Measurements from ENCODE around the gene KDM4C. TPM values are rescaled to one million over a fixed set of nuclear protein-coding genes. Genes with fewer than 3 reads are reported as not detected.

The KDM4C gene
- total and polyA plus RNA-seq, 2 of the 13 experiments (the other 11 are each of a cell fraction or from before 2014, with no cell fraction given): 19.4 to 23.6 TPM

DNA sequence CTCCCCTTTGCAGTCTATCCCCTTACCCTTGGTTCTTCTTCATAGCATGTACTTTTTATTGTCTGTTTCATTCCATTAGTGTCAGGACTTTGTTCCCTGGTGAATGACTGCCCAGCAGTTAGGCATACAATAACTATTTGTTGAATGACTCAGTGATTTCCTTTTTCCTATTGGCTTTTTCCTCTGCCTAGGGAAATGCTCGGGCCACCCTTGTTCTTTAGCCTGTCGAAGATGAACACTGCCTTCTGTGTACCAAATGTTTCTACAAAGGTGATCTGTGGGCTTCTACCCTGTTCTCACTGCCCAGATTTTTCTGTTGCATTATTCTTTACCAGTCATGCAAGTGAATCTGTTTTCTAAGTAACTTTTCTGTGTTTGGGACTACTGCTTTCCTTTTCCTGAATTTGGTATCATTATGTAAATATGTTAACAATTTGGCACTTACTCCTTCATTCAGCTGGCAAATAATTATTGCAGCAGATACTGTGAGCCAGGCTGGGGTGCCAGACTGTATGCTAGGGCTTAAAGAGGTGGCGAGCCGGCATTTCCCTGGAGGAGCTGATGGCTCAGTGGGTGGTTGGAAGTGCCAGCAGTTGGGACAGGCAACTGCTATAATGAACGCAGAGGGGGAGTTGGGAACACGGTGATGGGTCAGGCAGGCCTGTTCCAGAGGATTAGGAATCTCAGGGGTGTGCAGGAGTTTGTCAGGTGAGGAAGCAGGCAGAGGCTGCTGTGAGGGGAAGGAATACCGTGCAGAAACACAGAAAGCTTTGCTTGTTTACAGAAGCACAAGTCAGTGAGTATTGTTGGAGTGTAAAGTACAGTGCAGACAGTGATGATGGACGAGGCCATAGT lies 30.6 kb downstream of the KDM4C start (continued):
- TF ChIP-seq CENPBD1 (CRISPR knock-in tag; IDR thresholded peaks at IDR 0.05; ENCODE audit: borderline replicate concordance, low read depth) (no peak), RORA (CRISPR knock-in tag; IDR thresholded peaks at IDR 0.05) (no peak), JUNB (CRISPR knock-in tag; IDR thresholded peaks at IDR 0.05; ENCODE audit: borderline replicate concordance) (peak; percentile 92), ZNF331 (CRISPR knock-in tag; IDR thresholded peaks at IDR 0.05) (peak; percentile 52; the same call in 1 of the 2 replicates), SYNCRIP (IDR thresholded peaks at IDR 0.05; ENCODE audit: insufficient read depth, low read depth, low read length) (no peak), ZNF766 (CRISPR knock-in tag; IDR thresholded peaks at IDR 0.05; ENCODE audit: borderline replicate concordance) (no peak), ARHGAP35 (CRISPR knock-in tag; IDR thresholded peaks at IDR 0.05; ENCODE audit: borderline replicate concordance) (no peak), CHD2 (IDR thresholded peaks at IDR 0.05; ENCODE audit: low read depth, low read length) (no peak), ZNF121 (CRISPR knock-in tag; IDR thresholded peaks at IDR 0.05) (no peak), PRDM15 (CRISPR knock-in tag; IDR thresholded peaks at IDR 0.05) (no peak), PCBP2 (optimal IDR thresholded peaks at IDR 0.05; ENCODE audit: low read depth, low read length, poor library complexity, severe bottlenecking) (no peak), ZFP82 (CRISPR knock-in tag; IDR thresholded peaks at IDR 0.05; ENCODE audit: borderline replicate concordance) (no peak), ZNF724P (CRISPR knock-in tag; IDR thresholded peaks at IDR 0.05; ENCODE audit: borderline replicate concordance) (no peak), ZNF749 (CRISPR knock-in tag; IDR thresholded peaks at IDR 0.05; ENCODE audit: borderline replicate concordance) (no peak), REPIN1 (CRISPR knock-in tag; IDR thresholded peaks at IDR 0.05; ENCODE audit: borderline replicate concordance, low read depth) (no peak; the same call in 1 of the 2 replicates), ZHX1 (CRISPR knock-in tag; IDR thresholded peaks at IDR 0.05; ENCODE audit: low read depth) (peak; percentile 23; the same call in 1 of the 2 replicates), MAX (IDR thresholded peaks at IDR 0.05) (no peak), ZNF597 (CRISPR knock-in tag; IDR thresholded peaks at IDR 0.05) (no peak)
